HepG2 (cell line): ENCODE measurements around the gene C1orf115. TPM values are rescaled to one million over a fixed set of nuclear protein-coding genes. Genes with fewer than 3 reads are reported as not detected.
A peak's percentile ranks its signal among the peaks of the same experiment; 100 is the strongest.

Experiments used
- ELF1 ChIP-seq: sonication (generic); formaldehyde crosslinking; IDR thresholded peaks from 2 replicates; pipeline ENCODE4 v1.4.0; 2020; ENCODE audit warnings: missing genetic modification reagents
- HMG20A ChIP-seq: IDR thresholded peaks from 2 replicates; pipeline ENCODE4 v1.6.1; 2016; ENCODE audit warnings: borderline replicate concordance
- HNF1B ChIP-seq: sonication (generic); formaldehyde crosslinking; IDR thresholded peaks from 2 replicates; pipeline ENCODE4 v1.5.1; 2020; ENCODE audit warnings: mild to moderate bottlenecking, moderate library complexity, missing genetic modification reagents
- IRF1 ChIP-seq: sonication (generic); formaldehyde crosslinking; IDR thresholded peaks from 2 replicates; pipeline ENCODE4 v1.4.0; 2020; ENCODE audit warnings: low read depth, mild to moderate bottlenecking, missing genetic modification reagents
- JUN ChIP-seq: sonication (generic); formaldehyde crosslinking; IDR thresholded peaks from 2 replicates; pipeline ENCODE4 v1.4.0; 2020; ENCODE audit warnings: mild to moderate bottlenecking, missing genetic modification reagents
- MXI1 ChIP-seq: IDR thresholded peaks from 3 replicates; pipeline ENCODE4 v1.6.1; 2012; ENCODE audit warnings: low read depth, low read length, inconsistent platforms, borderline replicate concordance
- NFE2L1 ChIP-seq: sonication (generic); formaldehyde crosslinking; IDR thresholded peaks from 2 replicates; pipeline ENCODE4 v1.4.0; 2020; ENCODE audit warnings: missing genetic modification reagents, mild to moderate bottlenecking, borderline replicate concordance
- NFKBIZ ChIP-seq: IDR thresholded peaks from 2 replicates; pipeline ENCODE4 v1.6.1; 2018; ENCODE audit warnings: missing genetic modification reagents, missing compliant biosample characterization
- REST ChIP-seq, 2 experiments: IDR thresholded peaks; 2 replicates each; pipeline ENCODE4 v1.6.1; 2011 to 2012; ENCODE audit warnings: low read length in 2 of 2, borderline replicate concordance in 1 of 2, low read depth in 1 of 2, mild to moderate bottlenecking in 1 of 2, moderate library complexity in 1 of 2
- SMARCC2 ChIP-seq: fragments of 450-650 bp; IDR thresholded peaks from 2 replicates; pipeline ENCODE4 v1.6.1; 2017; ENCODE audit warnings: antibody characterized with exemption, mild to moderate bottlenecking
- SMYD3 ChIP-seq: sonication (generic); formaldehyde crosslinking; IDR thresholded peaks from 2 replicates; pipeline ENCODE4 v1.8.1; 2023; ENCODE audit warnings: mild to moderate bottlenecking, missing genetic modification reagents
- SP5 ChIP-seq: IDR thresholded peaks from 2 replicates; pipeline ENCODE4 v1.6.1; 2016; ENCODE audit warnings: low read depth, borderline replicate concordance
- THRA ChIP-seq: sonication (generic); formaldehyde crosslinking; IDR thresholded peaks from 2 replicates; pipeline ENCODE4 v1.4.0; 2020; ENCODE audit warnings: missing genetic modification reagents, borderline replicate concordance
- UBTF ChIP-seq: sonication (generic); formaldehyde crosslinking; IDR thresholded peaks from 2 replicates; pipeline ENCODE4 v1.4.0; 2020; ENCODE audit warnings: mild to moderate bottlenecking, missing genetic modification reagents
- ZNF253 ChIP-seq: sonication (generic); formaldehyde crosslinking; IDR thresholded peaks from 2 replicates; pipeline ENCODE4 v1.8.0; 2022; ENCODE audit warnings: mild to moderate bottlenecking, missing genetic modification reagents, borderline replicate concordance
- ZNF274 ChIP-seq: sonication (generic); formaldehyde crosslinking; IDR thresholded peaks from 2 replicates; pipeline ENCODE4 v1.5.1; 2020; ENCODE audit warnings: mild to moderate bottlenecking, missing genetic modification reagents
- ZNF329 ChIP-seq: sonication (generic); formaldehyde crosslinking; IDR thresholded peaks from 2 replicates; pipeline ENCODE4 v1.9.0; 2021; ENCODE audit warnings: low read depth, mild to moderate bottlenecking, missing genetic modification reagents
- ZNF331 ChIP-seq: sonication (generic); formaldehyde crosslinking; IDR thresholded peaks from 2 replicates; pipeline ENCODE4 v1.4.0; 2020; ENCODE audit warnings: missing genetic modification reagents
- ZNF672 ChIP-seq: sonication (generic); formaldehyde crosslinking; IDR thresholded peaks from 2 replicates; pipeline ENCODE4 v1.8.1; 2022; ENCODE audit warnings: missing genetic modification reagents
- polyA plus RNA-seq, 8 experiments: library from polyadenylated mRNA; depleted of rRNA in 3 of 8; stranded (reverse) in 7 of 8; unstranded in 1 of 8; fragments of >200 nt; fragmentation: Illumina TruSeq in 4 of 8; extraction: Trizol in 4 of 8; gene quantifications; 2 replicates each; pipeline versions ENCODE4 v1.2.1 to v1.2.3, GENCODE V29; 2011 to 2016; ENCODE audit warnings: low read depth in 4 of 8, missing spikeins in 1 of 8, mixed read lengths in 1 of 8; ENCODE audit not compliant: insufficient read depth in 1 of 8
- total RNA-seq, 5 experiments: library from RNA; depleted of rRNA; stranded (reverse); fragments of >200 nt; fragmentation: Illumina TruSeq; extraction: Trizol; gene quantifications; 2 replicates each; pipeline ENCODE4 v1.2.3, GENCODE V29; 2016; ENCODE audit warnings: low read depth in 1 of 5

Gene C1orf115
- total and polyA plus RNA-seq, 2 of the 13 experiments (the other 11 are each of a cell fraction or from before 2014, with no cell fraction given), result 25.2 to 85.9 TPM

- TF ChIP-seq UBTF (CRISPR knock-in tag), result no peak
- no peak for TF ChIP-seq HNF1B
- no peak for TF ChIP-seq ZNF253 (CRISPR knock-in tag)
- peak; percentile 27; the same call in 1 of the 2 replicates for TF ChIP-seq SP5
- no peak for TF ChIP-seq ZNF329 (CRISPR knock-in tag)
- no peak; the same call in 1 of the 2 replicates for TF ChIP-seq ZNF331
- no peak for TF ChIP-seq NFE2L1 (CRISPR knock-in tag)
- no peak for TF ChIP-seq SMYD3 (CRISPR knock-in tag)
- TF ChIP-seq SMARCC2, result no peak
- TF ChIP-seq NFKBIZ (CRISPR knock-in tag), result no peak
- TF ChIP-seq THRA, result no peak
- no peak for TF ChIP-seq JUN (CRISPR knock-in tag)
- TF ChIP-seq REST (IDR thresholded peaks at IDR 0.05; ENCODE audit: borderline replicate concordance in 1 of 2, low read depth in 1 of 2, low read length in 2 of 2), result no peak
- peak; percentile 24; the same call in 1 of the 3 replicates for TF ChIP-seq MXI1
- no peak for TF ChIP-seq ZNF274 (CRISPR knock-in tag)
- peak; percentile 59; the same call in 1 of the 2 replicates for TF ChIP-seq HMG20A
- no peak for TF ChIP-seq IRF1 (CRISPR knock-in tag)
- TF ChIP-seq ZNF672, result no peak
- TF ChIP-seq ELF1, result no peak
These were observed 44.6 kb downstream of the C1orf115 start (continued) for GRCh38 chr1:220734571-220735326.
